Breast epithelium (tissue), 4 donors: ENCODE measurements around the gene SOCS3. TPM values are rescaled to one million over a fixed set of nuclear protein-coding genes. Genes with fewer than 3 reads are reported as not detected.

Source experiments
- DNase-seq, 2 donors: peaks; one replicate each; pipeline ENCODE4 v3.0.0-alpha.2; 2019; ENCODE audit warnings: low spot score in 2 of 2
- H3K27ac ChIP-seq, 2 donors: fragments of 200-600 bp; sonication (generic) in 1 of 2; one replicate each; pipeline ENCODE4 v1.5.1; 2016 to 2019; ENCODE audit warnings: mild to moderate bottlenecking in 1 of 2
- H3K27me3 ChIP-seq, 2 donors: fragments of 200-600 bp; sonication (generic) in 1 of 2; one replicate each; pipeline versions ENCODE4 v1.5.1 to v1.6.0; 2017 to 2019; ENCODE audit warnings: control low read depth in 1 of 2, mild to moderate bottlenecking in 1 of 2
- H3K36me3 ChIP-seq: fragments of 200-600 bp; one replicate; pipeline ENCODE4 v1.5.1; 2019
- H3K4me1 ChIP-seq, 2 donors: fragments of 200-600 bp; sonication (generic); one replicate each; pipeline ENCODE4 v1.5.1; 2016 to 2019; ENCODE audit warnings: control low read depth in 1 of 2
- H3K4me3 ChIP-seq, 3 donors: fragments of 200-600 bp; sonication (generic); 1 replicate in 2 of 3; 2 replicates in 1 of 3; pipeline ENCODE4 v1.5.1; 2016 to 2019; ENCODE audit warnings: mild to moderate bottlenecking in 3 of 3, moderate library complexity in 2 of 3
- H3K9me3 ChIP-seq, 2 donors: fragments of 200-600 bp; sonication (generic) in 1 of 2; one replicate each; pipeline ENCODE4 v1.5.1; 2016 to 2019; ENCODE audit warnings: control low read depth in 1 of 2
- POLR2A ChIP-seq: fragments of 450-650 bp; IDR thresholded peaks from one replicate; pipeline ENCODE4 v1.6.1; 2016; ENCODE audit warnings: antibody characterized with exemption, mild to moderate bottlenecking, moderate library complexity
- POLR2AphosphoS5 ChIP-seq, 3 donors: sonication (generic); formaldehyde crosslinking; IDR thresholded peaks; one replicate each; pipeline ENCODE4 v1.6.1; 2017; ENCODE audit warnings: antibody characterized with exemption in 3 of 3
- intact Hi-C: fragments of 100-400 bp; cut with DNase I; formaldehyde crosslinking; loops from one replicate; pipeline ENCODE4 v1.15.1; 2023; ENCODE audit warnings: low total_unique reads
- total RNA-seq, 3 donors: library from RNA; depleted of rRNA; stranded (reverse); fragments of >200 nt; gene quantifications; one replicate each; pipeline ENCODE4 v1.1.0, GENCODE V29; 2016
- TF ChIP-seq, protein P1 (sequence below), 3 donors: fragments of 450-650 bp; IDR thresholded peaks; one replicate each; pipeline ENCODE4 v1.5.1; 2016 to 2017; ENCODE audit warnings: antibody characterized with exemption in 3 of 3, mild to moderate bottlenecking in 3 of 3, moderate library complexity in 3 of 3

Gene SOCS3
- total RNA-seq, 3 donors from 2014 or later, result 58.1 to 190 (median 76.4) TPM

- H3K4me3 ChIP-seq, result no peak overlapping the region
- intact Hi-C loops, result no loop called here
- no peaks in the 10 kb centered on the region for H3K9me3 ChIP-seq
- H3K27me3 ChIP-seq, result no peaks in the 10 kb centered on the region
- peak in 1 of 2 donors; percentile 63 for DNase-seq
- TF ChIP-seq, protein P1, sequence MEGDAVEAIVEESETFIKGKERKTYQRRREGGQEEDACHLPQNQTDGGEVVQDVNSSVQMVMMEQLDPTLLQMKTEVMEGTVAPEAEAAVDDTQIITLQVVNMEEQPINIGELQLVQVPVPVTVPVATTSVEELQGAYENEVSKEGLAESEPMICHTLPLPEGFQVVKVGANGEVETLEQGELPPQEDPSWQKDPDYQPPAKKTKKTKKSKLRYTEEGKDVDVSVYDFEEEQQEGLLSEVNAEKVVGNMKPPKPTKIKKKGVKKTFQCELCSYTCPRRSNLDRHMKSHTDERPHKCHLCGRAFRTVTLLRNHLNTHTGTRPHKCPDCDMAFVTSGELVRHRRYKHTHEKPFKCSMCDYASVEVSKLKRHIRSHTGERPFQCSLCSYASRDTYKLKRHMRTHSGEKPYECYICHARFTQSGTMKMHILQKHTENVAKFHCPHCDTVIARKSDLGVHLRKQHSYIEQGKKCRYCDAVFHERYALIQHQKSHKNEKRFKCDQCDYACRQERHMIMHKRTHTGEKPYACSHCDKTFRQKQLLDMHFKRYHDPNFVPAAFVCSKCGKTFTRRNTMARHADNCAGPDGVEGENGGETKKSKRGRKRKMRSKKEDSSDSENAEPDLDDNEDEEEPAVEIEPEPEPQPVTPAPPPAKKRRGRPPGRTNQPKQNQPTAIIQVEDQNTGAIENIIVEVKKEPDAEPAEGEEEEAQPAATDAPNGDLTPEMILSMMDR (IDR thresholded peaks at IDR 0.05), result no peak
- TF ChIP-seq POLR2AphosphoS5 (IDR thresholded peaks at IDR 0.05), result peak in 1 of 3 donors; percentile 20
- peak overlapping the region; percentile 73 to 85 for H3K27ac ChIP-seq
- peaks cover 6% of the 10 kb centered on the region for H3K36me3 ChIP-seq
- H3K4me1 ChIP-seq, result peaks cover 4 to 15% of the 10 kb centered on the region in 2 donors
Observed at GRCh38 chr17:78396441-78397337, 36.8 kb upstream of the SOCS3 start.

- Histone ChIP-seq H3K36me3 (peaks cover 6% of the 10 kb centered on the region), H3K4me1 (peaks cover 4 to 15% of the 10 kb centered on the region in 2 donors), H3K4me3 (no peak overlapping the region), H3K9me3 (no peaks in the 10 kb centered on the region), H3K27me3 (no peaks in the 10 kb centered on the region), H3K27ac (peak overlapping the region in 1 of 2 donors; percentile 36)
- DNase-seq, result no peak
- TF ChIP-seq POLR2AphosphoS5 (IDR thresholded peaks at IDR 0.05) (no peak), POLR2A (no peak)
- TF ChIP-seq, protein P1 (IDR thresholded peaks at IDR 0.05), result no peak
- intact Hi-C loops, result no loop called here
Observed at GRCh38 chr17:78395155-78395554, 35.3 kb upstream of the SOCS3 start.

GRCh38 chr17:78394209-78394608 is 34.3 kb upstream of the SOCS3 start:
- Histone ChIP-seq H3K4me3 (no peak overlapping the region), H3K4me1 (peaks cover 4 to 15% of the 10 kb centered on the region in 2 donors), H3K27ac (no peak overlapping the region), H3K9me3 (no peaks in the 10 kb centered on the region), H3K36me3 (peaks cover 3% of the 10 kb centered on the region), H3K27me3 (no peaks in the 10 kb centered on the region)
- intact Hi-C loops, result no loop called here
- no peak for DNase-seq
- TF ChIP-seq, protein P1 (IDR thresholded peaks at IDR 0.05), result no peak
- TF ChIP-seq POLR2AphosphoS5 (IDR thresholded peaks at IDR 0.05) (no peak), POLR2A (no peak)

DNA sequence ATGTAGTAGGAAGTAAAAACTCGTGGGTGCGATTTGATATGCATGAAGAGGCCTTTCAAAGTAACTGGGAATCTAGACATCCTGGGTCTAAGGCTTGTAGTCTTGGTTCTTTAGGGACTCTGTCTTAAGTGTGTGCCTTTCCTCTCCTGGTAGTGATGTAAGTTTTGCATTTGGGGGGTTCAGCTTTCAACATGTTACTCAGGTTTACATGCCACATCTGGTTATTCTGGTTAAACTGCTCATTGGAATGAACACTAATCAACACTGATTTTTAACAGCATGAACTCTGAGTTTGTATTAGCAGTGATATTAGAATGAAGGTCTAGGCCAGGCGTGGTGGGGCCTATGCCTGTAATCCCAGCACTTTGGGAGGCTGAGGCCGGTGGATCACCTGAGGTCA is 33.7 kb upstream of the SOCS3 start:
- intact Hi-C loops, result no loop called here
- H3K9me3 ChIP-seq, result no peaks in the 10 kb centered on the region
- TF ChIP-seq, protein P1 (IDR thresholded peaks at IDR 0.05), result no peak
- TF ChIP-seq POLR2AphosphoS5 (IDR thresholded peaks at IDR 0.05) (no peak), POLR2A (no peak)
- no peaks in the 10 kb centered on the region for H3K27me3 ChIP-seq
- H3K27ac ChIP-seq, result no peak overlapping the region
- DNase-seq, result no peak
- no peak overlapping the region for H3K4me3 ChIP-seq
- H3K36me3 ChIP-seq, result no peaks in the 10 kb centered on the region
- peaks cover 4 to 10% of the 10 kb centered on the region in 2 donors for H3K4me1 ChIP-seq

DNA sequence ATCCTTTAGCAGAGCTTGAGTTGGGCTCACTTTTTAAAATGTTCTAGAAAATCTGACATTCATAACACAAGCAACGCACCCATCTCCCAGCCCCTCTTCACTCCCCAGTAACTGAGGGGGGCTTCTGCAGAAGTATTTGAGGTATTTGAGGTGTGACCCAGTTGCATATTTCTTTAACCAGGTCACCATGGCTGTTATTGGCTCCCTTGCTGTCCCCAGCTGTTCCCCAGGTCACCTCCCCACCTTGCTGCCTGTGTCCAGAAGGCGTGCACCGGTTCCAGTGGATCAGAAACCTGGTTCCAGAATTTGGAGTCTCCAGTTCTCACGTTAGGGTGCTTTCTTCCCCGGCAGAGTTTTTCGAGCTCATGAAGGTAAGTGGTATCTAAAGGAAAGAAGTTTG is 32.4 kb upstream of the SOCS3 start:
- intact Hi-C loops, result no loop called here
- peaks cover 0 to 3% of the 10 kb centered on the region in 2 donors for H3K4me1 ChIP-seq

More for the DNA sequence above, 32.4 kb upstream of the SOCS3 start:
- DNase-seq, result no peak
- H3K27ac ChIP-seq, result peak overlapping the region in 1 of 2 donors; percentile 52
- no peak overlapping the region for H3K4me3 ChIP-seq
- TF ChIP-seq POLR2AphosphoS5 (IDR thresholded peaks at IDR 0.05), result no peak
- TF ChIP-seq, protein P1 (IDR thresholded peaks at IDR 0.05), result no peak
- TF ChIP-seq POLR2A, result no peak
- no peaks in the 10 kb centered on the region for H3K36me3 ChIP-seq
- no peaks in the 10 kb centered on the region for H3K27me3 ChIP-seq
- no peaks in the 10 kb centered on the region for H3K9me3 ChIP-seq
